Raji (cell line): Measurements from ENCODE around the gene ING5.

Experiments
- POLR2A ChIP-seq: IDR thresholded peaks from 2 replicates; pipeline ENCODE4 v1.6.1; 2011; ENCODE audit warnings: low read depth, low read length, control low read depth; ENCODE audit not compliant: insufficient read depth

Gene ING5

GRCh38 chr2:241721852-241722251 is 20.0 kb downstream of the ING5 start:
- no peak for TF ChIP-seq POLR2A

GRCh38 chr2:241722896-241723454 is 21.1 kb downstream of the ING5 start:
- TF ChIP-seq POLR2A, result no peak

DNA sequence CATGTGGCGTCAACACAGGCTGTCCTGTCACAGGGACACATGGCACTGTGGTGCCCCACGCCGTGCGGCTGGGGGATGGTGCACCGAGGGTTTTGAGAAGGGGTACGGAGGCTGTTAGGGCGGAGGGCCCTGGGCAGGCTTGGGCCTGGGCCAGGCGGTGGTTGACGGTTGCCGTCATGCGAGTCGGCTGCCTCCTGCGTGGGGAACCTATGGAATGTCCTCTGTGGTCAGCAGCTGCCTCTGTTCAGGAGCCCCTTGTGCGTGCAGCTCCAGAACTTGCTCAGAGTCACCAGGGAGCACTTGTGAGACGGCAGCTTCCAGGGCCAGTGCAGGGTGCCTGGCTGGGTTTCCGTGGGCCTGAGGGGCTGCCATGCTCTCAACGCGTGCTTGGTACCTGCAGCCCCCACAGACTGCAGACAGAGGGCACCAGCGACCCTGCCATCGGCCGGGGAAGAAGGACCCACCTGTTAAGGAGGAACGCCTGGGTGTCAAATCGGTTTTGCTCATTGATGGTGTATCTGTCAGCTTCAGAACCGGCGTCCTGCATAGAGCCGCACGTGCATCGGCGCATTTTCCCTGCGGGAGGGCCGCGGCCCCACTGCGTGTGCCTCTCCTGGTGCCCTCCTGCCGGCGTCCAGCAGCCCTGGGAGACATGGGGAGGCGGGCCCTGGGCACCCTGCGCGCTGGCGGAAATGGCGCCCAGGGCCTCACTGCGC is 22.6 kb downstream of the ING5 start:
- no peak for TF ChIP-seq POLR2A

DNA sequence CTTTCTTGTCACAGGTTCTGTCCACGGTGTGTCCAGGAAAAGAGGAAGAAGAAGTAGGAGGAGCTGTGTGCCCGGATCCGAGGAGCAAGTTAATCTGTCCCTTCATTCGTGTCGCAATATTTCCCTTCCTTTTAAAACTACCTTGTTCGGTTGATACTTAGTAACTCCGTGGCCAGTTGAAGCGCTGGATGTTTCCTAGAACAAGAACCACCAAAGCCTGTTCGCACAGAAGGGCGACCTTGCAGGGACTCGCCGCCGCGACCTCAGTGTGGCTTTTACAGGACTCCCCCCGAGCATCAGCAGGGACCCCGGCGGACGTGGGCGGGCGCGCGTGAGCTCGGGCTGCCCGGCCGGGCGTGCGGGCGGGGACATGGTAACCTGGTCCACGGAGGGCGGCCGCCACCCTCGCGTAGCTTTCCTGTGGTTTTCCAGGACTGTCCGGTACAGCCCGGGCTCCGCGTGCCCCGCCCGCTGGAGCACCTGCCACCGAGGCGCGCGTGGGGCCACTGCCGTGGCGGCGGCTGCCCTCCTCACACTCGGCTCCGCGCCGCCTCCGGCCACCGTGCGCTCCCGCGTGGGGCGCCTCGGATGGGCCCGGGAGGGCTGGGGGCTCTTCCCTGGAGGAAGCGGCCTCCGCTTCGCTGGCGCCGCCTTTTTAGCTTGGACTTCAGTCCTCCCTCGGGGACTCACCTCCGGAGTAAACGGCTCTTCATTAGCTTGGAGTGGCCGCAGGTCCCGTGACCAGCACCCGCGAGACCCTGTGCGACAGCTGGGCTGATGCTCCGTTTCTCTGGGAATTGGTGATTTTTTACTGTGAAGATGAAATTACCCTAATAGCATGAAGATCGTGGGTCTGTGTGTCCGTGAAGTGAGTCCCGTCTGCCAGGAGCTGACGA is 23.4 kb downstream of the ING5 start:
- TF ChIP-seq POLR2A, result no peak

GRCh38 chr2:241726459-241726858 is 24.6 kb downstream of the ING5 start:
- TF ChIP-seq POLR2A, result no peak

DNA sequence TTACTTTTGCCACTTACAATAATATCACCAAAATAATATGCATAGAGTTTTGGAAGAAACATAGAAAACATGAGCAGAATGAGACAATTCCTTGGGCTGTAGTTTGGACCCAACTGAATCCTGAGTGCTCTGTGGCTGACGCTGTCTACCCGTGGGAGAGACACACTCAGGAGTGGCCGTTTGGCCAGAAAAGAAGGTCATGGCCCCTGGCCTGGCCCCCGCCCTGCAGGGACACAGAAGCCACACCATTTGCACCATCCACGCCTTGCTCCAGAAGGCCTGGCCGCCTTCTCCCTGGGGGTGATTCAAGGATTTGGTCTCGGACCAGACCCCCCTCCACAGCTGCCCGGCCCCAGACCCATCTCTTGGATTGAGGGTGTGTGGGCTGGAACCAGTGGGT is 26.2 kb downstream of the ING5 start:
- no peak for TF ChIP-seq POLR2A

- no peak for TF ChIP-seq POLR2A
These were observed 26.8 kb downstream of the ING5 start for GRCh38 chr2:241728627-241729026.

- no peak for TF ChIP-seq POLR2A
These were observed 28.0 kb downstream of the ING5 start for GRCh38 chr2:241729868-241730267.

GRCh38 chr2:241730671-241731293 is 28.9 kb downstream of the ING5 start:
- no peak for TF ChIP-seq POLR2A

- no peak for TF ChIP-seq POLR2A
These were observed 31.8 kb downstream of the ING5 start for GRCh38 chr2:241733391-241734207.

DNA sequence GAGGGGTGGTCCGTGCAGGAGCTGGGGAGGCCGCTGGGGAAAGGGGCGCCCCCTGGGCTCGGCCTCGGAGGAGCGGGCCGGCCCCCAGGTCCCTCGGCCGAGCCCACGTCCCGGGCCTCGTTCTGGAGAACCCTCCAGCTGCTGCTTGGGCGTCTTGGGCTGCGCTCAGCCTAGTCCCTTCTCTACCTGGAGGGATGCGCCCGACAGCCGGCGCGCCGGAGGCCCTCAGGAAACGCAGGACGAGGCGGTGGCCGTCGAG is 32.3 kb downstream of the ING5 start:
- TF ChIP-seq POLR2A, result no peak

GRCh38 chr2:241734467-241735208 is 32.8 kb downstream of the ING5 start, which contains the start of gene D2HGDH:
Gene D2HGDH, plus strand, starts transcription at chr2:241734630. Its CDS starts 595 bp downstream, at chr2:241735225.
- TF ChIP-seq POLR2A, result peak; percentile 90

DNA sequence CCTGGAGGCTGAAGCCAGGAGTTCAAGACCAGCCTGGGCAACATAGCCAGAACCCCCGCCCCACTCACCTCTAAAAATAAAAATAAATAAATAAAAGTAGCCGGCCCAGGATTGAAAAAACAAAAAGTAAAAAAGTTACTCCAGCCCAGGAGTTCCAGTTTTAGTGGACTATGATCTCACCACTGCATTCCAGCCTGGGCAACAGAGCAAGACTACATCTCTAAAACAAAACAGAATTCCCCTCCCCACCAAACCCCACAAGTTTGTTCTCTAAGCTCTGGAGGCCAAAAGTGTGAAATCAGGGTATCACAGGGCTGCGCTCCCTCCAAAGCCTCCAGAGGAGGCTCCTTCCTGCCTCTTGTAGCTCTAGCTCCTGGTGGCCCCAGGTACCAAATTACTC is 34.3 kb downstream of the ING5 start:
- TF ChIP-seq POLR2A, result no peak

GRCh38 chr2:241738040-241738686 is 36.3 kb downstream of the ING5 start:
- no peak for TF ChIP-seq POLR2A
